Thoracic aorta (tissue), 2 donors: Measurements from ENCODE around the gene CLDN3. TPM values are rescaled to one million over a fixed set of nuclear protein-coding genes. Genes with fewer than 3 reads are reported as not detected.

Source experiments
- ATAC-seq: fragments of 150-250 bp; one replicate; pipeline ENCODE4 v1.8.0; 2017; ENCODE audit warnings: low read depth; ENCODE audit not compliant: insufficient number of reproducible peaks, low FRiP score
- DNase-seq: peaks from one replicate; pipeline ENCODE4 v3.0.0-alpha.2; 2020; ENCODE audit warnings: low spot score
- H3K27ac ChIP-seq, 2 donors: fragments of 200-600 bp; sonication (generic); 1 replicate in 1 of 2; 2 replicates in 1 of 2; pipeline ENCODE4 v1.5.1; 2016; ENCODE audit warnings: mild to moderate bottlenecking in 2 of 2, moderate library complexity in 2 of 2
- H3K27me3 ChIP-seq: fragments of 200-600 bp; sonication (generic); replicated peaks from 2 replicates; pipeline ENCODE4 v1.6.0; 2016; ENCODE audit warnings: mild to moderate bottlenecking; ENCODE audit not compliant: insufficient read depth
- H3K36me3 ChIP-seq: fragments of 200-600 bp; sonication (generic); one replicate; pipeline ENCODE4 v1.5.1; 2016
- H3K4me1 ChIP-seq, 2 donors: fragments of 200-600 bp; sonication (generic); 1 replicate in 1 of 2; 2 replicates in 1 of 2; pipeline versions ENCODE4 v1.5.1 to v1.6.0; 2016; ENCODE audit warnings: low read depth in 2 of 2, mild to moderate bottlenecking in 1 of 2; ENCODE audit not compliant: control insufficient read depth in 1 of 2
- H3K4me3 ChIP-seq: fragments of 200-600 bp; sonication (generic); 2 replicates; pipeline ENCODE4 v1.5.1; 2016; ENCODE audit warnings: mild to moderate bottlenecking
- H3K9me3 ChIP-seq: fragments of 200-600 bp; sonication (generic); 2 replicates; pipeline ENCODE4 v1.5.1; 2016
- CTCF ChIP-seq: fragments of 200-600 bp; sonication (generic); IDR thresholded peaks from one replicate; pipeline ENCODE4 v1.5.1; 2019; ENCODE audit warnings: antibody characterized with exemption
- total RNA-seq, 2 donors: library from RNA; depleted of rRNA; stranded (reverse); fragments of >200 nt; gene quantifications; one replicate each; pipeline versions ENCODE4 v1.1.0 to v1.2.3, GENCODE V29; 2016

Gene CLDN3
- total RNA-seq, 2 donors from 2014 or later: not detected

- no peak for DNase-seq
- Histone ChIP-seq H3K4me3 (no peak overlapping the region), H3K4me1 (no peaks in the 10 kb centered on the region), H3K27me3 (no peaks in the 10 kb centered on the region), H3K27ac (no peak overlapping the region), H3K36me3 (no peaks in the 10 kb centered on the region), H3K9me3 (no peaks in the 10 kb centered on the region)
- ATAC-seq: no peak
- TF ChIP-seq CTCF: no peak
Measured at GRCh38 chr7:73758581-73759138, 11.4 kb downstream of the CLDN3 start.

- TF ChIP-seq CTCF: no peak
- Histone ChIP-seq H3K4me3 (no peak overlapping the region), H3K9me3 (no peaks in the 10 kb centered on the region), H3K36me3 (no peaks in the 10 kb centered on the region), H3K4me1 (peaks cover 0 to 6% of the 10 kb centered on the region in 2 donors), H3K27ac (no peak overlapping the region), H3K27me3 (no peaks in the 10 kb centered on the region)
- ATAC-seq: no peak
- DNase-seq: no peak
Measured at GRCh38 chr7:73749931-73750776, 19.9 kb downstream of the CLDN3 start.

GRCh38 chr7:73746378-73746777, 23.7 kb downstream of the CLDN3 start:
- Histone ChIP-seq H3K27ac (peak overlapping the region in 1 of 2 donors; percentile 17), H3K9me3 (no peaks in the 10 kb centered on the region), H3K4me3 (no peak overlapping the region), H3K27me3 (no peaks in the 10 kb centered on the region), H3K4me1 (peaks cover 0 to 6% of the 10 kb centered on the region in 2 donors), H3K36me3 (no peaks in the 10 kb centered on the region)
- TF ChIP-seq CTCF: no peak
- ATAC-seq (no peak), DNase-seq (no peak)

- Histone ChIP-seq H3K4me1 (peaks cover 0 to 15% of the 10 kb centered on the region in 2 donors), H3K9me3 (no peaks in the 10 kb centered on the region), H3K27me3 (no peaks in the 10 kb centered on the region), H3K27ac (no peak overlapping the region), H3K36me3 (no peaks in the 10 kb centered on the region), H3K4me3 (no peak overlapping the region)
- no peak for TF ChIP-seq CTCF
- no peak for ATAC-seq
- DNase-seq: no peak
Measured at GRCh38 chr7:73742753-73743641, 27.1 kb downstream of the CLDN3 start.

GRCh38 chr7:73742338-73742752, 27.7 kb downstream of the CLDN3 start:
- Histone ChIP-seq H3K4me3 (no peak overlapping the region), H3K27me3 (no peaks in the 10 kb centered on the region), H3K36me3 (no peaks in the 10 kb centered on the region), H3K9me3 (no peaks in the 10 kb centered on the region), H3K27ac (no peak overlapping the region), H3K4me1 (peaks cover 5 to 22% of the 10 kb centered on the region in 2 donors)
- ATAC-seq: no peak
- TF ChIP-seq CTCF: no peak
- DNase-seq: no peak
